Transverse colon (tissue), 4 donors: ENCODE results near the gene MMP24OS. TPM values are rescaled to one million over a fixed set of nuclear protein-coding genes. Genes with fewer than 3 reads are reported as not detected.

Experiments
- DNase-seq: peaks from one replicate; pipeline ENCODE4 v3.0.0-alpha.2; 2019
- H3K27ac ChIP-seq, 4 donors: fragments of 200-600 bp; sonication (generic); 2 replicates each; pipeline ENCODE4 v1.5.1; 2016 to 2018; ENCODE audit warnings: inconsistent platforms in 4 of 4
- H3K27me3 ChIP-seq: fragments of 200-600 bp; sonication (generic); 2 replicates; pipeline ENCODE4 v1.5.1; 2017; ENCODE audit warnings: inconsistent platforms
- H3K36me3 ChIP-seq, 4 donors: fragments of 200-600 bp; sonication (generic); 2 replicates each; pipeline ENCODE4 v1.5.1; 2017 to 2019; ENCODE audit warnings: inconsistent platforms in 4 of 4
- H3K4me1 ChIP-seq, 4 donors: fragments of 200-600 bp; sonication (generic); 2 replicates each; pipeline ENCODE4 v1.5.1; 2017 to 2020; ENCODE audit warnings: inconsistent platforms in 4 of 4
- H3K4me3 ChIP-seq, 4 donors: fragments of 200-600 bp; sonication (generic); 1 replicate in 1 of 4; 2 replicates in 3 of 4; pipeline versions ENCODE4 v1.5.1 to v1.6.1; 2017 to 2019; ENCODE audit warnings: inconsistent platforms in 4 of 4
- H3K9me3 ChIP-seq, 2 donors: fragments of 200-600 bp; sonication (generic); 2 replicates each; pipeline ENCODE4 v1.5.1; 2017 to 2019; ENCODE audit warnings: inconsistent platforms in 2 of 2
- CTCF ChIP-seq, 5 experiments: fragments of 200-600 bp in 3 of 5; fragments of 450-650 bp in 2 of 5; sonication (generic) in 3 of 5; IDR thresholded peaks; 1 replicate in 2 of 5; 2 replicates in 3 of 5; pipeline ENCODE4 v1.5.1; 2016 to 2017; ENCODE audit warnings: antibody characterized with exemption in 5 of 5, inconsistent platforms in 3 of 5, mild to moderate bottlenecking in 2 of 5, moderate library complexity in 1 of 5
- EP300 ChIP-seq: sonication (generic); formaldehyde crosslinking; IDR thresholded peaks from one replicate; pipeline ENCODE4 v1.6.1; 2017; ENCODE audit warnings: antibody characterized with exemption, low read depth
- POLR2A ChIP-seq: fragments of 450-650 bp; IDR thresholded peaks from one replicate; pipeline ENCODE4 v1.6.1; 2016; ENCODE audit warnings: antibody characterized with exemption, mild to moderate bottlenecking, moderate library complexity
- POLR2AphosphoS5 ChIP-seq, 3 donors: sonication (generic); formaldehyde crosslinking; IDR thresholded peaks; one replicate each; pipeline ENCODE4 v1.6.1; 2016; ENCODE audit warnings: antibody characterized with exemption in 3 of 3
- WGBS, 2 donors: methylation state at CpG; one replicate each; pipeline ENCODE4 v1.1.5; 2018; ENCODE audit warnings: low coverage in 1 of 2; 5-methylcytosine and 5-hydroxymethylcytosine counted together
- in situ Hi-C, 4 donors: fragments of 200-750 bp; cut with MboI; loops; one replicate each; pipeline versions ENCODE4 v1.15.0 to v1.15.1; 2017; ENCODE audit warnings: low sequenced_read_pairs in 3 of 4, low pct_ligation_motif_present in 1 of 4, low pct_unique_long_range_greater_than_20kb in 1 of 4
- intact Hi-C: fragments of 100-400 bp; cut with DNase I; formaldehyde crosslinking; loops from one replicate; pipeline ENCODE4 v1.15.1; 2023; ENCODE audit warnings: low total_unique reads
- total RNA-seq, 4 donors: library from RNA; depleted of rRNA; stranded (reverse); fragments of >200 nt; gene quantifications; one replicate each; pipeline ENCODE4 v1.1.0, GENCODE V29; 2016

Gene MMP24OS
- total RNA-seq, result 10 to 100 TPM; 32.4 to 81.1 (median 47.9) TPM

GRCh38 chr20:35277531-35278395, at the start of gene MMP24OS:
MMP24OS (minus strand) TSS chr20:35278122; CDS start chr20:35277929, 193 bp downstream.
- H3K36me3 ChIP-seq, result peaks cover 0 to 21% (median 0%) of the 10 kb centered on the region in 4 donors

GRCh38 chr20:35327074-35327976, 49.4 kb upstream of the MMP24OS start:
- TF ChIP-seq EP300 (peak; percentile 36), POLR2A (no peak), POLR2AphosphoS5 (IDR thresholded peaks at IDR 0.05) (peak in 2 of 3 donors; percentile 52 to 76), CTCF (IDR thresholded peaks at IDR 0.05) (no peak)
- H3K4me1 ChIP-seq, result peaks cover 8 to 39% (median 26%) of the 10 kb centered on the region in 4 donors
- no peaks in the 10 kb centered on the region for H3K36me3 ChIP-seq
- peak overlapping the region; percentile 62 to 72 (median 70) for H3K27ac ChIP-seq
- in situ Hi-C loops, result no loop called here
- WGBS, 2 donors, result 81% methylated on average over 2 to 4 of the region's 4 CpGs
- H3K9me3 ChIP-seq, result no peaks in the 10 kb centered on the region
- intact Hi-C loops, result loop anchor here (5.0 kb wide), 1 partner anchor 265 kb away; no protein-coding TSS in a partner anchor
- peak; percentile 81 for DNase-seq
- no peaks in the 10 kb centered on the region for H3K27me3 ChIP-seq
- no peak overlapping the region for H3K4me3 ChIP-seq

More at GRCh38 chr20:35277531-35278395, at the start of gene MMP24OS:
- peak; percentile 96 for TF ChIP-seq POLR2A
- TF ChIP-seq EP300, result no peak
- TF ChIP-seq POLR2AphosphoS5 (IDR thresholded peaks at IDR 0.05), result peak; percentile 96 to 99 (median 98)
- peak in 4 of 5 experiments; percentile 13 to 41 (median 26) for TF ChIP-seq CTCF (IDR thresholded peaks at IDR 0.05)
- DNase-seq, result peak; percentile 94
- Histone ChIP-seq H3K4me3 (peak within 1 kb of the TSS; percentile 53 to 90 (median 75)), H3K4me1 (peaks cover 8 to 24% (median 21%) of the 10 kb centered on the region in 4 donors), H3K27ac (peak within 1 kb of the TSS; percentile 97 to 100 (median 97)), H3K9me3 (no peaks in the 10 kb centered on the region), H3K27me3 (no peaks in the 10 kb centered on the region)
- intact Hi-C loops, result loop anchor here (10.0 kb wide), 1 partner anchor 133 kb away; the partner anchor contains the start of gene EDEM2
- WGBS, 2 donors, result 1% methylated on average over 53 of the region's 76 CpGs; no CpG with 5 or more reads in 1 of the 2 donors
- in situ Hi-C loops, result no loop called here

- intact Hi-C loops, result loop anchor here (5.0 kb wide), 1 partner anchor 264 kb away; no protein-coding TSS in a partner anchor
- WGBS, 2 donors, result 90 to 100% methylated on average over 1 to 3 of the region's 3 CpGs
- peak overlapping the region; percentile 62 to 72 (median 70) for H3K27ac ChIP-seq
Measured at GRCh38 chr20:35326740-35327073, 48.8 kb upstream of the MMP24OS start.

More at GRCh38 chr20:35326740-35327073, 48.8 kb upstream of the MMP24OS start:
- Histone ChIP-seq H3K4me1 (peaks cover 8 to 39% (median 26%) of the 10 kb centered on the region in 4 donors), H3K27me3 (no peaks in the 10 kb centered on the region), H3K4me3 (no peak overlapping the region), H3K9me3 (no peaks in the 10 kb centered on the region), H3K36me3 (no peaks in the 10 kb centered on the region)
- no peak for TF ChIP-seq POLR2A
- TF ChIP-seq EP300, result no peak
- no peak for TF ChIP-seq POLR2AphosphoS5 (IDR thresholded peaks at IDR 0.05)
- no peak for TF ChIP-seq CTCF (IDR thresholded peaks at IDR 0.05)
- in situ Hi-C loops, result no loop called here
- DNase-seq, result no peak
